HCT116 (cell line): ENCODE data around the gene ZNF445.

ENCODE experiments used
- TF ChIP-seq, protein P1 (sequence below), 3 experiments: fragments of 200-600 bp in 1 of 3; sonication (generic) in 1 of 3; IDR thresholded peaks in 2 of 3; conservative IDR thresholded peaks in 1 of 3; 2 replicates each; pipeline ENCODE4 v1.5.1; 2012 to 2017; ENCODE audit warnings: low read depth in 2 of 3, low read length in 2 of 3, antibody characterized with exemption in 1 of 3, borderline replicate concordance in 1 of 3, control low read depth in 1 of 3, mild to moderate bottlenecking in 1 of 3, mixed read lengths in 1 of 3, mixed run types in 1 of 3, moderate library complexity in 1 of 3; ENCODE audit not compliant: insufficient read depth in 1 of 3
- TF ChIP-seq, protein P2 (sequence below): IDR thresholded peaks from 2 replicates; pipeline ENCODE4 v1.6.1; 2012; ENCODE audit warnings: low read depth

DNA sequence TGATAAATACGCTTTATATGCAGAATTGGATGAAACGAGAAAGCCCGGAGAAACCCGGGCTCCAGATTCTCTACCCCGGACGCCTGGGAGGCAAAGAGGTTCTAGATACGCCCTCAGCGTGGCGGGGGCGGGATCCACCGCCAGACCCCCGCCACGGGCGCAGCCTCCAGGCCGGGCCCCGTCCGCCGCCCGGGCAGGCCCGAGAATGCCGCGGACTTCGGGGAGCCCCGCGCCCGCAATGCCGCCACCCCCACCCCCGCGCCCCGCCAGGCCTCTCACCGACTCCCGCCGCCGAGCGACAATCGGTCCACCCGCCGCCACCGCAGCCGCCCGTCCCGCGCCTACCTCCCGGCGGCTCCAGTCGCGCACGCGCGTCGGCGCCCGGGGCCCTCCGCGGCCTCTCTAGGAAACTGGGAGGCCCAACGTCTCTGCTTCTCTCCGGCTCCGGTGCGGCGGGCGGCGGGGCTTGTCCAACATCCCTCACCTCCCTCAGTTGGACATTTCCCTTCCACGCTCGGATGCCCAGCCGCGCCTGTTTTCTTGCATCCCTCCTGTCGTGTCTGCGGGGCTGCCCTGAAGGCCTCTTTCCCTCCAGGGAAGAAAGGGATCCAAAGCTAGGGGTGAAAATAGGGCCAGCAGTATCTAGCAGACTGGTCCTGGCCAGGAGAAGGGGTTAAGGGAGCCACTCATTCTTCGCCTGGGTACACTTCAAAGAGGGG, at the start of gene ZNF445:
- TF ChIP-seq, protein P1, sequence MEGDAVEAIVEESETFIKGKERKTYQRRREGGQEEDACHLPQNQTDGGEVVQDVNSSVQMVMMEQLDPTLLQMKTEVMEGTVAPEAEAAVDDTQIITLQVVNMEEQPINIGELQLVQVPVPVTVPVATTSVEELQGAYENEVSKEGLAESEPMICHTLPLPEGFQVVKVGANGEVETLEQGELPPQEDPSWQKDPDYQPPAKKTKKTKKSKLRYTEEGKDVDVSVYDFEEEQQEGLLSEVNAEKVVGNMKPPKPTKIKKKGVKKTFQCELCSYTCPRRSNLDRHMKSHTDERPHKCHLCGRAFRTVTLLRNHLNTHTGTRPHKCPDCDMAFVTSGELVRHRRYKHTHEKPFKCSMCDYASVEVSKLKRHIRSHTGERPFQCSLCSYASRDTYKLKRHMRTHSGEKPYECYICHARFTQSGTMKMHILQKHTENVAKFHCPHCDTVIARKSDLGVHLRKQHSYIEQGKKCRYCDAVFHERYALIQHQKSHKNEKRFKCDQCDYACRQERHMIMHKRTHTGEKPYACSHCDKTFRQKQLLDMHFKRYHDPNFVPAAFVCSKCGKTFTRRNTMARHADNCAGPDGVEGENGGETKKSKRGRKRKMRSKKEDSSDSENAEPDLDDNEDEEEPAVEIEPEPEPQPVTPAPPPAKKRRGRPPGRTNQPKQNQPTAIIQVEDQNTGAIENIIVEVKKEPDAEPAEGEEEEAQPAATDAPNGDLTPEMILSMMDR (IDR thresholded peaks at IDR 0.05 in 2 of 3, conservative IDR thresholded peaks at IDR 0.05 in 1 of 3; ENCODE audit: borderline replicate concordance in 1 of 3, insufficient read depth in 1 of 3, low read depth in 2 of 3, low read length in 2 of 3) = no peak
- TF ChIP-seq, protein P2, sequence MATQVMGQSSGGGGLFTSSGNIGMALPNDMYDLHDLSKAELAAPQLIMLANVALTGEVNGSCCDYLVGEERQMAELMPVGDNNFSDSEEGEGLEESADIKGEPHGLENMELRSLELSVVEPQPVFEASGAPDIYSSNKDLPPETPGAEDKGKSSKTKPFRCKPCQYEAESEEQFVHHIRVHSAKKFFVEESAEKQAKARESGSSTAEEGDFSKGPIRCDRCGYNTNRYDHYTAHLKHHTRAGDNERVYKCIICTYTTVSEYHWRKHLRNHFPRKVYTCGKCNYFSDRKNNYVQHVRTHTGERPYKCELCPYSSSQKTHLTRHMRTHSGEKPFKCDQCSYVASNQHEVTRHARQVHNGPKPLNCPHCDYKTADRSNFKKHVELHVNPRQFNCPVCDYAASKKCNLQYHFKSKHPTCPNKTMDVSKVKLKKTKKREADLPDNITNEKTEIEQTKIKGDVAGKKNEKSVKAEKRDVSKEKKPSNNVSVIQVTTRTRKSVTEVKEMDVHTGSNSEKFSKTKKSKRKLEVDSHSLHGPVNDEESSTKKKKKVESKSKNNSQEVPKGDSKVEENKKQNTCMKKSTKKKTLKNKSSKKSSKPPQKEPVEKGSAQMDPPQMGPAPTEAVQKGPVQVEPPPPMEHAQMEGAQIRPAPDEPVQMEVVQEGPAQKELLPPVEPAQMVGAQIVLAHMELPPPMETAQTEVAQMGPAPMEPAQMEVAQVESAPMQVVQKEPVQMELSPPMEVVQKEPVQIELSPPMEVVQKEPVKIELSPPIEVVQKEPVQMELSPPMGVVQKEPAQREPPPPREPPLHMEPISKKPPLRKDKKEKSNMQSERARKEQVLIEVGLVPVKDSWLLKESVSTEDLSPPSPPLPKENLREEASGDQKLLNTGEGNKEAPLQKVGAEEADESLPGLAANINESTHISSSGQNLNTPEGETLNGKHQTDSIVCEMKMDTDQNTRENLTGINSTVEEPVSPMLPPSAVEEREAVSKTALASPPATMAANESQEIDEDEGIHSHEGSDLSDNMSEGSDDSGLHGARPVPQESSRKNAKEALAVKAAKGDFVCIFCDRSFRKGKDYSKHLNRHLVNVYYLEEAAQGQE = no peak
